ENCODE measurements around the gene ALCAM. TPM values are rescaled to one million over a fixed set of nuclear protein-coding genes. Genes with fewer than 3 reads are reported as not detected.

The ALCAM gene
- total RNA-seq, 4 donors from 2014 or later, result 8.0 to 98.4 (median 11.4) TPM

- ATAC-seq (ENCODE audit: low FRiP score) (no peak), DNase-seq (ENCODE audit: low spot score) (no peak)
- no peak for TF ChIP-seq CTCF (IDR thresholded peaks at IDR 0.05)
Measured at GRCh38 chr3:105362021-105362665, 4.6 kb upstream of the ALCAM start.

- TF ChIP-seq CTCF (IDR thresholded peaks at IDR 0.05), result no peak
- DNase-seq (ENCODE audit: low spot score), result no peak
- no peak for ATAC-seq (ENCODE audit: low FRiP score)
Measured at GRCh38 chr3:105364128-105364527, 2.6 kb upstream of the ALCAM start.

GRCh38 chr3:105365081-105365390, 1.7 kb upstream of the ALCAM start:
- DNase-seq (ENCODE audit: low spot score), result no peak
- ATAC-seq (ENCODE audit: low FRiP score), result no peak

GRCh38 chr3:105365391-105366325, 1.1 kb upstream of the ALCAM start:
- no peak for DNase-seq (ENCODE audit: low spot score)
- ATAC-seq (ENCODE audit: low FRiP score), result peak; percentile 34
- TF ChIP-seq CTCF (IDR thresholded peaks at IDR 0.05), result no peak

More at GRCh38 chr3:105365081-105365390, 1.7 kb upstream of the ALCAM start:
- no peak for TF ChIP-seq CTCF (IDR thresholded peaks at IDR 0.05)

GRCh38 chr3:105367063-105367405, 325 bp downstream of the ALCAM start:
- no peak for DNase-seq (ENCODE audit: low spot score)
- ATAC-seq (ENCODE audit: low FRiP score), result no peak
- TF ChIP-seq CTCF (IDR thresholded peaks at IDR 0.05), result no peak

GRCh38 chr3:105367406-105368213, 901 bp downstream of the ALCAM start:
- DNase-seq (ENCODE audit: low spot score) (peak; percentile 24), ATAC-seq (ENCODE audit: low FRiP score) (peak; percentile 9)
- TF ChIP-seq CTCF (IDR thresholded peaks at IDR 0.05), result no peak
